IMR-90 (cell line): ENCODE results near the gene RPL41. TPM values are rescaled to one million over a fixed set of nuclear protein-coding genes. Genes with fewer than 3 reads are reported as not detected.

Experiments
- ATAC-seq: fragments of 200-7000 bp; cut with Tn5 transposase; 2 replicates; pipeline ENCODE4 v1.9.1; 2020; ENCODE audit warnings: low read depth, mild to moderate bottlenecking, moderate library complexity
- BruUV-seq: library from RNA; stranded (reverse); fragments of 400-500 nt; replicated peaks from 2 replicates; lab custom pipeline; 2021; lab: Mats Ljungman, UMichigan
- CTCF ChIA-PET: fragments of 300-600 bp; formaldehyde crosslinking; extraction: SDS; loops from one replicate; lab custom pipeline; 2021; ENCODE audit warnings: antibody characterized with exemption; lab: Yijun Ruan, JAX
- POLR2A ChIA-PET: fragments of 300-600 bp; sonication (Branson Sonifier 250); formaldehyde crosslinking; loops from one replicate; lab custom pipeline; 2022; ENCODE audit warnings: antibody characterized with exemption; ENCODE audit not compliant: unreplicated experiment; lab: Charles Lee
- DNase-seq: peaks from one replicate; pipeline ENCODE4 v3.0.0; 2013
- H2AFZ ChIP-seq: replicated peaks from 2 replicates; pipeline ENCODE3; 2013; ENCODE audit warnings: low read length, mild to moderate bottlenecking; ENCODE audit not compliant: poor library complexity
- H2AK5ac ChIP-seq: 2 replicates; pipeline ENCODE4 v1.6.1; 2013; ENCODE audit warnings: low read depth, low read length, inconsistent platforms
- H2AK9ac ChIP-seq: replicated peaks from 2 replicates; pipeline ENCODE3; 2013; ENCODE audit warnings: mild to moderate bottlenecking, low read depth, low read length, moderate library complexity; ENCODE audit not compliant: poor library complexity
- H2BK120ac ChIP-seq: 2 replicates; pipeline ENCODE4 v1.6.1; 2013; ENCODE audit warnings: low read depth, low read length, inconsistent platforms
- H2BK15ac ChIP-seq: 3 replicates; pipeline ENCODE4 v1.6.1; 2013; ENCODE audit warnings: low read depth, low read length, inconsistent platforms
- H2BK20ac ChIP-seq: 2 replicates; pipeline ENCODE4 v1.6.1; 2013; ENCODE audit warnings: low read depth, mild to moderate bottlenecking, inconsistent platforms, low read length, moderate library complexity
- H2BK5ac ChIP-seq: 2 replicates; pipeline ENCODE4 v1.6.1; 2013; ENCODE audit warnings: mild to moderate bottlenecking, low read depth, low read length, inconsistent platforms; ENCODE audit not compliant: poor library complexity, severe bottlenecking
- H3K14ac ChIP-seq: replicated peaks from 2 replicates; pipeline ENCODE4 v1.6.1; 2013; ENCODE audit warnings: low read depth, low read length, inconsistent platforms
- H3K18ac ChIP-seq: 2 replicates; pipeline ENCODE4 v1.6.1; 2013; ENCODE audit warnings: low read depth, low read length, control low read depth
- H3K23ac ChIP-seq: 2 replicates; pipeline ENCODE4 v1.6.1; 2013; ENCODE audit warnings: low read depth, low read length, inconsistent platforms
- H3K27ac ChIP-seq: 2 replicates; pipeline ENCODE4 v1.5.1; 2013; ENCODE audit warnings: mild to moderate bottlenecking, control low read depth, low read length; ENCODE audit not compliant: insufficient read depth
- H3K27me3 ChIP-seq: 2 replicates; pipeline ENCODE4 v1.6.1; 2013; ENCODE audit warnings: low read length; ENCODE audit not compliant: control insufficient read depth, insufficient read depth
- H3K36me3 ChIP-seq: 2 replicates; pipeline ENCODE4 v1.6.1; 2013; ENCODE audit warnings: low read length, mixed read lengths; ENCODE audit not compliant: control insufficient read depth, insufficient read depth
- H3K4ac ChIP-seq: 2 replicates; pipeline ENCODE4 v1.6.1; 2013; ENCODE audit warnings: low read depth, low read length, inconsistent platforms
- H3K4me1 ChIP-seq: 2 replicates; pipeline ENCODE4 v1.6.1; 2013; ENCODE audit warnings: low read length, mixed read lengths; ENCODE audit not compliant: control insufficient read depth, insufficient read depth
- H3K4me2 ChIP-seq: 2 replicates; pipeline ENCODE4 v1.6.1; 2013; ENCODE audit warnings: low read depth, mild to moderate bottlenecking, control low read depth, low read length, moderate library complexity
- H3K4me3 ChIP-seq: 2 replicates; pipeline ENCODE4 v1.5.1; 2013; ENCODE audit warnings: low read depth, mild to moderate bottlenecking, control low read depth, low read length, moderate library complexity; ENCODE audit not compliant: insufficient read depth
- H3K56ac ChIP-seq: 2 replicates; pipeline ENCODE4 v1.6.1; 2013; ENCODE audit warnings: low read length, inconsistent platforms; ENCODE audit not compliant: insufficient read depth; ENCODE audit errors: extremely low read depth
- H3K79me1 ChIP-seq, 2 experiments: 2 replicates each; pipeline ENCODE4 v1.6.1; 2013; ENCODE audit warnings: low read length in 2 of 2, inconsistent platforms in 1 of 2, low read depth in 1 of 2
- H3K9ac ChIP-seq: 2 replicates; pipeline ENCODE4 v1.6.1; 2013; ENCODE audit warnings: low read depth, low read length, control low read depth
- H3K9me1 ChIP-seq: 2 replicates; pipeline ENCODE4 v1.6.1; 2013; ENCODE audit warnings: low read length, inconsistent platforms; ENCODE audit not compliant: insufficient read depth
- H3K9me3 ChIP-seq: 2 replicates; pipeline ENCODE4 v1.6.1; 2013; ENCODE audit warnings: low read length; ENCODE audit not compliant: control insufficient read depth, insufficient read depth
- H4K20me1 ChIP-seq: 2 replicates; pipeline ENCODE4 v1.6.1; 2013; ENCODE audit warnings: low read length, inconsistent platforms; ENCODE audit not compliant: insufficient read depth
- H4K5ac ChIP-seq: 2 replicates; pipeline ENCODE4 v1.6.1; 2013; ENCODE audit warnings: mild to moderate bottlenecking, low read depth, low read length, control low read depth
- H4K8ac ChIP-seq, 2 experiments: 2 replicates each; pipeline ENCODE4 v1.6.1; 2013; ENCODE audit warnings: low read depth in 2 of 2, low read length in 2 of 2, control low read depth in 1 of 2, inconsistent platforms in 1 of 2
- H4K91ac ChIP-seq: 2 replicates; pipeline ENCODE4 v1.6.1; 2013; ENCODE audit warnings: low read depth, low read length, inconsistent platforms; ENCODE audit not compliant: insufficient read depth
- CEBPB ChIP-seq: IDR thresholded peaks from 2 replicates; pipeline ENCODE4 v1.6.1; 2012; ENCODE audit warnings: low read depth, low read length, improper control_type of control experiment
- CHD1 ChIP-seq: IDR thresholded peaks from 2 replicates; pipeline ENCODE4 v1.6.1; 2012; ENCODE audit warnings: low read depth, low read length, improper control_type of control experiment
- CTCF ChIP-seq: conservative IDR thresholded peaks from 2 replicates; pipeline ENCODE4 v1.5.1; 2012; ENCODE audit warnings: mild to moderate bottlenecking, low read depth, low read length, improper control_type of control experiment
- FOS ChIP-seq: fragments of 150-350 bp; IDR thresholded peaks from 2 replicates; pipeline ENCODE4 v1.6.1; 2016; ENCODE audit warnings: low read depth, low read length
- MAFK ChIP-seq: IDR thresholded peaks from 2 replicates; pipeline ENCODE4 v1.6.1; 2012; ENCODE audit warnings: low read depth, low read length, improper control_type of control experiment
- POLR2A ChIP-seq: IDR thresholded peaks from 2 replicates; pipeline ENCODE4 v1.6.1; 2012; ENCODE audit warnings: mild to moderate bottlenecking, low read depth, low read length
- RAD21 ChIP-seq: IDR thresholded peaks from 2 replicates; pipeline ENCODE4 v1.6.1; 2012; ENCODE audit warnings: low read length, improper control_type of control experiment
- RFX5 ChIP-seq: IDR thresholded peaks from 2 replicates; pipeline ENCODE4 v1.8.0; 2012; ENCODE audit warnings: low read depth, mild to moderate bottlenecking, low read length, moderate library complexity
- SMC3 ChIP-seq: fragments of 150-350 bp; IDR thresholded peaks from 2 replicates; pipeline ENCODE4 v1.6.1; 2016; ENCODE audit warnings: low read depth, mild to moderate bottlenecking, antibody characterized with exemption, low read length, moderate library complexity
- WGBS, 2 experiments: methylation state at CpG; one replicate each; pipeline versions ENCODE4 v1.1.5 to v1.1.7; 2013; ENCODE audit warnings: missing lambda C conversion rate in 2 of 2; ENCODE audit not compliant: insufficient read length in 1 of 2; ENCODE audit errors: extremely low coverage in 2 of 2; 5-methylcytosine and 5-hydroxymethylcytosine counted together
- dilution Hi-C: fragments of 300-500 bp; cut with HindIII; formaldehyde crosslinking; loops from one replicate; pipeline ENCODE4 v1.14.3; 2018; ENCODE audit warnings: low sequenced_read_pairs; ENCODE audit not compliant: unreplicated experiment
- in situ Hi-C: fragments of 300-500 bp; cut with MboI; formaldehyde crosslinking; loops from 3 replicates; pipeline ENCODE4 v1.14.3; 2019; ENCODE audit warnings: low sequenced_read_pairs, inconsistent platforms, mixed read lengths
- intact Hi-C: fragments of 100-400 bp; cut with micrococcal nuclease; formaldehyde crosslinking; loops from 2 replicates; pipeline ENCODE4 v1.10.0; 2022
- polyA plus RNA-seq, 3 experiments: library from polyadenylated mRNA; depleted of rRNA; stranded (reverse); fragments of >200 nt; gene quantifications; 2 replicates each; pipeline ENCODE4 v1.2.3, GENCODE V29; 2012; ENCODE audit warnings: low replicate concordance in 1 of 3
- total RNA-seq: library from RNA; depleted of rRNA; stranded (reverse); fragments of >200 nt; gene quantifications from 2 replicates; pipeline ENCODE4 v1.2.3, GENCODE V29; 2012
- TF ChIP-seq, protein P1 (sequence below): fragments of 150-350 bp; IDR thresholded peaks from 2 replicates; pipeline ENCODE4 v1.6.1; 2017; ENCODE audit warnings: mild to moderate bottlenecking, antibody characterized with exemption, low read length, low read depth

The RPL41 gene
- total and polyA plus RNA-seq, 2 of the 4 experiments (the other 2 are of a cell fraction) = 1,119 to 9,394 TPM

DNA sequence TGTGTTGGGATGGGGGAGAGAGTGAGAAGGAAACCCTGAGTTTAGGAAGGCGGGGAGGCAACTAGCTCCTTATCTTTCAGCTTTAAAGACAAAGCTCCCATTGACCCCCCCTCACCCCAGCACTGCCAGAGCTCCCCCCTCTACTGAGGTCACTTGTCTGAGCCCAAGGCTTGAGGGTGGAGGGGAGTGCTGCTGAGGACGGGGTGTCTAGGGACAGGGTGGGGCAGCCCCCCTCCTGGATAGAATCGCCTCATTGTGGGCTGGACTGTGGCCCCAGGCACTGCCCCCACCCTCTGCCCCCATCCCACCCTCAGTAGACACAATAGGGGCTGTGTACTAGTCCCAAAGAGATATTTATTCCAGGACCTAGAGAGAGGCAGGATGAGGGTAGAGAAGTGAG is 33.5 kb upstream of the RPL41 start:
- H2BK20ac ChIP-seq = no peak overlapping the region
- no peak overlapping the region for H3K18ac ChIP-seq
- no peak overlapping the region for H3K9ac ChIP-seq
- H2AK5ac ChIP-seq = no peak overlapping the region
- H3K14ac ChIP-seq = no peak overlapping the region
- H4K91ac ChIP-seq = no peak overlapping the region
- no peaks in the 10 kb centered on the region for H3K36me3 ChIP-seq
- H4K5ac ChIP-seq = no peak overlapping the region
- H4K20me1 ChIP-seq = no peaks in the 10 kb centered on the region; the same call in 1 of the 2 replicates
- no peak overlapping the region for H3K56ac ChIP-seq
- in situ Hi-C loops (no loop called here), dilution Hi-C loops (no loop called here), intact Hi-C loops (no loop called here)
- H3K9me1 ChIP-seq = 0 out of 2 replicates have a peak, but pooled peaks cover 3% of the 10 kb centered on the region
- no peak overlapping the region for H4K8ac ChIP-seq
- H3K79me1 ChIP-seq = no peaks in the 10 kb centered on the region
- no peak overlapping the region for H3K23ac ChIP-seq
- H2AK9ac ChIP-seq = no peak overlapping the region
- WGBS, 2 experiments = no CpG with 5 or more reads among the region's 3 CpGs
- no peak overlapping the region for H2BK15ac ChIP-seq
- H2BK120ac ChIP-seq = no peak overlapping the region
- BruUV-seq = no TSS peak
- H3K27ac ChIP-seq = no peak overlapping the region
- H2BK5ac ChIP-seq = no peak overlapping the region
- TF ChIP-seq CHD1 = no peak
- no peak for TF ChIP-seq RAD21
- TF ChIP-seq CTCF = no peak
- TF ChIP-seq, protein P1, sequence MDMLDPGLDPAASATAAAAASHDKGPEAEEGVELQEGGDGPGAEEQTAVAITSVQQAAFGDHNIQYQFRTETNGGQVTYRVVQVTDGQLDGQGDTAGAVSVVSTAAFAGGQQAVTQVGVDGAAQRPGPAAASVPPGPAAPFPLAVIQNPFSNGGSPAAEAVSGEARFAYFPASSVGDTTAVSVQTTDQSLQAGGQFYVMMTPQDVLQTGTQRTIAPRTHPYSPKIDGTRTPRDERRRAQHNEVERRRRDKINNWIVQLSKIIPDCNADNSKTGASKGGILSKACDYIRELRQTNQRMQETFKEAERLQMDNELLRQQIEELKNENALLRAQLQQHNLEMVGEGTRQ = no peak
- TF ChIP-seq FOS = no peak
- no peak for TF ChIP-seq POLR2A
- no peak for TF ChIP-seq CEBPB
- TF ChIP-seq RFX5 = no peak
- TF ChIP-seq MAFK = no peak
- no peak for TF ChIP-seq SMC3
- DNase-seq (no peak), ATAC-seq (no peak)
- no peak overlapping the region for H2AFZ ChIP-seq
- CTCF ChIA-PET = no interaction called here
- peaks cover 4% of the 10 kb centered on the region; the same call in 1 of the 2 replicates for H3K4me1 ChIP-seq
- H3K4me2 ChIP-seq = no peak overlapping the region
- H3K9me3 ChIP-seq = no peaks in the 10 kb centered on the region
- H3K4ac ChIP-seq = no peak overlapping the region
- H3K4me3 ChIP-seq = no peak overlapping the region
- H3K27me3 ChIP-seq = peaks cover 40% of the 10 kb centered on the region
- POLR2A ChIA-PET = no interaction called here
